Endometrium (tissue), 2 donors: ENCODE data around the gene QKI.
A peak's percentile ranks its signal among the peaks of the same experiment; 100 is the strongest.

Experiments used
- FAIRE-seq: peaks from 2 replicates; lab custom pipeline; 2012; peaks lifted over from hg19 to GRCh38; lab: Jason Lieb, UNC
- donor health status: control.
- donor health status: control.

Gene QKI

DNA sequence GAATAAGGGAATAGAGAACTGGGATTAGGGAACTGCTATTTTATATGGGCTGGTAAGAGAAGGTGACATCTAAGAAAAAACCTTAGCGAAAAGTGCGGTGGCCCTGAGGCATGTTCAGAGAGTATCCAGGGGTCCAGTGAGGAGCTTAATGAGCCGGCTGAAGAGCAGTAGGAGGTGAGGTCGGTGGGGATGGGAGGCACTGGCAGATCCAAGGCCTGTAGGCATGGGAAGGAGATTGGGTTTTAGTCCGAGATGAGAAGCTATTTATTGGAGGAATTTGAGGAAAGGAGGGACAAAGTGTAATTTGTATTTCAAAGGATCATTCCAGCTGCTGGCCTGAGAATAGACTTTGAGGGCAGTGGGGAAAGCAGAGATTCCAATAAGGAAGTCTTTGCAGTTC, 123.8 kb downstream of the QKI start:
- FAIRE-seq, result no peak

DNA sequence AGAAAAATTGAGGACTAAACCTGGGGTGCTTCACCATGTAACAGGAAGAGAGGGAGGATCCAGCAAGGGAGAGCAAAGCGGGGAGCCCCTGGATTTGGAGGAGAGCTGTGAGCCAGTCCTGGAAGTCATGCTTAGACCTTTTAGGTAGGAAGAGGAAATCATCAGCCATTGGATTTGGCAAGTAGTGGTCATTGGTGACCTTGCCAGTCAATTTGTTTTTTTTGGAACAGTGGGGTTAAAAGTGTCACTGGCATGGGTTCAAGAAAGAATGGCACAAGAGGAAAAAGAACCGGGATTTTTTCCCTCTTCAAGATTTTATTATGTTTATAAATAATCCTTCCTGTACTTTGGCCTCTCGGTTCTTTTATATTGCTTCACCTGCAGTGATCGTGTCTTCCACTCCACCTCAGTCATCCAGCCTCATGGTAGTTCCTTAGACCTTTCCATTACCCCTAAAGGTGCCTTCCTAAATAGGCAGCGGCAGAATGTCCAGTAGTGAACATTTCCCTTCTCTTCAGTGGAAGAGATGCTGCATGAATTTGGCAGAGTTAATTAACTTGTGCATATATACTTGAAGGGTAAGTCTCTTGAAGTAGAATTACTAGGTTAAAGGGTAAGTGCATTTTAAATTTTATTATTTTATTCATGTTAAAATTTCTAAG, 124.7 kb downstream of the QKI start:
- FAIRE-seq, result no peak

DNA sequence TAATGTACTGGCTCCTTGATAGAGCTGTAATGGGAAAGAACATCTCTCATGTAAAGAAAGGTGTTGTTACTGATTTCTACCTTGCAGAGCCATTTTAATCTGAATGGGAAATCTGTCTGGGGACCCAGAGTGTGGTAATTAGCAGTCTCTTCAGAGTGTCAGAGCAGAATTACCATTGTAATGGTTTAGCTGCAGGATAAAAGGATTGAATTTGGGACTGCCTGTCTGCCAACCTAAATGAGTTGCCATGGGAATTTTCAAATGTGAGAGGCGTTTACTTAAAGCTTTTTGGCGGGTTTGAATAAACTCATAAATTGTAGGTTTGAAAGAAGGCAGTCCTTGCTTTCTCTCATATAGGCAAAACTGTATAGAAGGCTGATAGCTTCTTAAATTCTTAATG, 128.8 kb downstream of the QKI start:
- no peak for FAIRE-seq

DNA sequence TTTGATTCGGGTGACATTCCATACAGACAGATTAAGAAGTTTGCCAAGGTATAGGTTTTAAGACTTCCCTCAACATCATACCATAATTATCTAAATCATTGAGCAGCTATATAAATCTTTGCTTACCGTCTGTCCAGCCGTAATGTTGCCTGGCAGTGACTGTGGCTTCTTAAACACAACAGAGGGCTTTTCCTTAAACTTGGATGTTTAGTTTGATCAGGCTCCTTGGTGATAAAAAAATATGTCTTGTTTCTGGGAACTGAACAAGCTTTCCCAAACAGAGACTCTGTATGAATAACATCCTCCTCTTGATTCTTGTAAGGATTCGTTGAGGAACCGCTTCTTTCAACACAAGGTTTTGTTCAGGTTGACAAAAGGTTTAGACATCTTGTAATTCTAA, 130.9 kb downstream of the QKI start:
- no peak for FAIRE-seq

DNA sequence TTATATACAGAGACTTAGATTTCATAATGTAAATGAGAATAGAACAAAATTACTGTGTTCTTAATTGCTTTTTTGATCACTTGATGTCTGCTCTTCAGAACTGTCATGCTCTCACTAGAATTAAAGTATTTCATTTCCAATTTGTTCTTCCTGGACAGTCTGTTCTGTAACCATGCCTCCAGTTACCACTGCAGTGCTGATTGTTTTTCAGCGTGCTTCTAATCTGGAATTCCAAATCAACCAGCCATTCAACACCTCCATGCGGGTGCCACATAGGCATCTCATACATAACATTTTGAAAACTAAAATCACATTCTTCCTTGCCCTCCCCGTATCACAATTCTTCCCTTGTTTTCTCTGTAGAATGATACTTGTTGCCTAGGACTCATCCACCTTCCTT, 132.8 kb downstream of the QKI start:
- no peak for FAIRE-seq

DNA sequence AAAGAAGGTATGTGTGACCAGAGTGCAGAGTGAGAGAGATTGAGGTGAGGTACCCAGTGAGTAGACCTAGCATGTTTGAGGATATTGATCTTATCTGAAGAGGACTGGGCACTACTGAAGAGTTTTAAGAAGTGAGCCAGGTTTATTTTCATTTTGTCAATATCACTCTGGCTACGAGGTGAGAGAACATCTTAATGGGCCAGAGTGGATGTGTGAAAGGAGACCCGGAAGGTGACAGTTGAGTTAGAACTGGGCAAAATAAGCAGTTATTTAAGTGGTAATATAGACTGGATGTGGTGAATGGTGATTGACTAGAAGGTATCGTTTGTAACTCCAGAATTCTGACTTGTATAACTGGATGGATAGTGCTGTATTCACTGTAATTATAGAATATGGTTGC, 134.1 kb downstream of the QKI start:
- FAIRE-seq, result no peak

DNA sequence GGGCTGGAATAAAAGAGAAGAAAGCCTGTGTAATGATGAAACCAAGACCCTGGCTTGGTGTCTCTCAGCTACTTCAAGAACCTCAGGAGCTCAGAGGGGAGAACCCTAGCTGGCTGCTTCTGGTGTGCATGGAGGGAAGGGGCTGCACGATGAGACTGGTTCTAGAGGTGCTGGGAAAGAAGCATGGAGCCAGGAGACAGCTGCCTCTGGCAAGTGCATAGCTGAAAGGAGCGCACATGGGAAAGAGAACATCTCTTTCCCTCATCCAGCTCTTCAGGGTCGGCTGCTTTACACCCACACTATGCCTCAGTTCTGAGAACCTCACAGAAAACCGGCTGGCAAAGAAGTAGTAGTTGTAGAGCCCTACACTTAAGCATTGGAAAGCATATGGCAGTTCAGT, 139.5 kb downstream of the QKI start:
- no peak for FAIRE-seq

DNA sequence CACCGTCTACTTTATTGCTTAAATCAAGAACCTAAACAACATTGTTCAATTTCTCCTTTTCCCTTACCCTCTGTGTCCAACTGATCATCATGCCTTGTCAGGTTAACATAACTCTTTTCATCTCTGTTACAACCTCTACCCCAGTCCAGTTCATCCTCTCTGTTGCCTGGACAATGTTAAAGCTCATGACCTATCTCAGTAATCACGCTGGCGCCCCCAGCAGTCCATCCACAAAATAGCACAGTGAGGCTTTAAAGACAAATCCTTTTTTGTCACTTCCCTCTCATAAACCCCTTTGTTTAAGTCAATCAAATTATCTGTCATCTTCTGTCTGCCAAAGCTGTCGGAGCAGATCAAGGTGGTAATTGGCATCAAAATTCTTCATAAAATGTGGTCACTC, 140.1 kb downstream of the QKI start:
- FAIRE-seq, result no peak

DNA sequence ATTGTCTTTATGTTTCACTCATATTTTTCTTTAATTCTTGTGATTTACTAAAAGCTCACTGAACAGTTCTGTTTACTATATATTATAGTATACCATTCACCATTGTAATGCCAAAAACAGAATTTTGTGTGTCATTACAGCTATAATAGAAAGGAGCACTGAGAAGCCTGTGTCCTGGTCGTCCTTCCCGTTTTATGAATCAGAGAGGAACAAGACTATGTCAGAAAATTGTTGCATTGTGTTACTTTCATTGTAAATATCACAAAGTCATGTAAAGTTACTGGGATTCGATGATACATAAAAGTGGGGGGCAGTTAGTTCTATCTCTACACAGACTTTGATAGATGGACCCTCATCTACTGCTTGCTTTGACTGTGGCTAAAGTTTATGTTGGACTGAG, 145.1 kb downstream of the QKI start:
- FAIRE-seq, result no peak

DNA sequence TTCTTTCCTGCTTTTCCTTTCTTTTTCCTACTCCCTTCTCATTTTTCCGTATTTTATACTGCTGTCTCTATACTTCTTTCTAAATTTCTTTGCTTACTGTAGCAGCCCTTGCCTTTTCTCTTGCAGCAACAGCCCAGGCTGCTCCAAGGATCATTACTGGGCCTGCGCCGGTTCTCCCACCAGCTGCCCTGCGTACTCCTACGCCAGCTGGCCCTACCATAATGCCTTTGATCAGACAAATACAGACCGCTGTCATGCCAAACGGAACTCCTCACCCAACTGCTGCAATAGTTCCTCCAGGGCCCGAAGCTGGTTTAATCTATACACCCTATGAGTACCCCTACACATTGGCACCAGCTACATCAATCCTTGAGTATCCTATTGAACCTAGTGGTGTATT, 148.8 kb downstream of the QKI start:
- no peak for FAIRE-seq

DNA sequence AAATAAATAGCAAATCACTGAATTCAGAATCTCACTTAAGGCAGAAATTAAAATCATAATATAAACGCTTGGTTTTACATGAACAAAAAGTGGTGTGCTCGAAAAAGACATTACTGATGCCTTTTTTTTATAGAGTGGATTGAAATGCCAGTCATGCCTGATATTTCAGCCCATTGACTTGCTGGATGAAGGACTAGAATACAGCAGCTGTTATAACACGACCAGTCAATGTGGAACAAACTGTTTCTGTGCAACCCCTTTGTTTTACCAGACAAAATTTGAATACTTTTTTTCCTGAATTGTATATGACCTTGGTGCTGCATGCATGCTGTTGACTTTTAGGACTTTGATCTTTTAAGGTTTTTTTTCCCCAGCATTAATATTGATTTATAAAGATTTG, 150.0 kb downstream of the QKI start:
- FAIRE-seq, result no peak

DNA sequence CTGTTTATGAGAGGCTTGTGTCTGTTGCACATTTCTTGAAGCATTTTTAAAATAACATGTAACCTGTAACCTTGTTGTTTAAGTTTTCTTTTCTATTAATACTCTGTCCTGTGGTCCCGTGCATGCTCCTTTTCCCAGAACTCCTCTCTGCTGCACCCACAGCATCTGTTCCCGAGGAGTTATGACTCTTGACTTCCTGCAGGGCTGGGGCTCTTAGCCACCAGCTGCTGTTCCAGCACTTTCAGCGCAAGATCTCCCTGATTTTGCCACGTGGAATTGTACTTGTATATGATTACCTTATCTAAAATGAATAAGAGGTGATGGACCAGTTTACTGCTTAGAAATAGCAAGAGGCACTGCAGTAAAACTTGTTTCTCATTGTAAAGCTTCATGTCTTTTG, 150.6 kb downstream of the QKI start:
- no peak for FAIRE-seq

DNA sequence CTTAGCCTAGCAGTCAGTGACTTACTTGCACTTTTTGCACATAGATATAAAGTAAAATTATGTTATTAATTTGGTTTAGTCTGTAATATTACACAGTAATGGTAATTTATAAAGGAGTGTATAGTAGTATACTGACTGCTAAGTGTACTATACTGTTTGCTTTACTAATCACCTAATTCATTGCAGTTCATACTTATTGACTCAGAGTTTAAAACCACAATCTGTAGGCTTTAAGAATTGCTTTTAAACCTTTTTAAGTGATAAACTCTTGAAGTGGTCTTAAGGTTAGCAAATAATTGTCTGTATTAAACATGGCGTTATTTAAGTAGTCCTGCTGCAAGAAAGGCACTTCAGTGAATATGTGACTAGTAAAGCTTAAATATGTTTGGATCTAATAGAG, 151.5 kb downstream of the QKI start:
- no peak for FAIRE-seq

DNA sequence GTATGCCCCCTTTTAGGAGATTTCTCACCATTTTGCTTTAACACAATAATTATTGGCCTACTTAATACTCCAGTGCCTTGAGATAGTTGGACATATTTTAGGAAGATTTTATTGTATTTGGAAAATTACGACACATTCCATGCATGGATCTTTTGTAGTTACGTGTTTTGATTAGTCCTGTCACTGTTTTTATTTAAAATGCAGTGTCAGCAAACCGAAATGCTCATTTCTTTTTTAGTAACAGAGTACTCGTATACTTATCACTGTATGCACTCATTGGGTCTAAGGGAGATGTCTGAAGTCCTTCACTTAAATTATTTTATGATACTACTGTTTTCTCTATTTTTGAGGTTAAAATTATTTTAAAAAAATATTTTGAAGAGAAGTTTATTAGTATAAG, 153.8 kb downstream of the QKI start:
- FAIRE-seq, result no peak

DNA sequence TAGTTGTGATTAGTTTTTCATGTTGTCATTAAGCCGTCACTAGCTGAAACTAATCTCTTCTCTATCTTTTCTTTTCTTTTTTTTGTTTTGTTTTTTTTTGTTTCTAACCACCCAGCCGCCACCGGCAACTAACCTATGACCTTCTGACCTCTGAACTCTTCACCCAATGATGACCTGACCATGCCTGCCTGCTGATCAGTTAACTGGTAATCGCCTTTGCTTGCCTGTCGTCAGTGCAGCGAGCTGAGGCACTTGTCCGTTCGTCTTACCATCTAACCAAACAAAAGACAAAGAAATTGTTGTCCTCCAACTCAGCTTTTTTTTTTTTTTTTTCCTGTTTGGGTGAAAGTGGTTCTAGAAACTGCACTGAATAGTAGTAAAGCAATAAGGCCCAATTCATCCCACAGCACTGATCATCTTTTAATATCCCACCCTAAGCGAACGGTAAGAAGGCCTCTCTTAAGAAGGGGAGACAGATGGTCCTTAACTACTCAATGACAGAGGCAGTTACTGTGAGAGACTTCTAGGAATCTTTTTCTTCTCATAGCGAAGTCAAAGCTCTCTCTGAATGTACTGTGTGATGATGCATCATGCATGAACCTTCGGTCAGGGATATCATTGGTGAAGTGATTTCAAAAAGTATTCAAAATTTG, 156.2 kb downstream of the QKI start:
- no peak for FAIRE-seq

DNA sequence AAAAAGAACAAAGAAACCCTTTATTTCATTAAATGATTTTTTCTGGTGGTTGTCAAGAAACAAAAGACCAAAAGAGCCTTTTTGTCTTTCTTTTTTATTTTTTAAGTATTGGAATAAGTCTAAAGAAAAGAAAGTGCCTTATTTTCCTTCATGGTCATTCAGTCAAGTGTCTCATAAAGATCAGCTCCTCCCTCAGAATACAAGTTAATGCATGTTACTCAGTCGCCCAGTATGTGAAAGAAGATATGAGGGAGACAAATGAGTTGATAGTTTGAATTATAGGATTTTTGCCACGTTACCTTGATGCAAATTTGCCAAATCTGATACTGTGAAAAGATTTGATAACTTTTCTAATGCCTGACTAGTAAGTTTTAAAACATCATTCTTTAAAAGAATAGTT, 157.2 kb downstream of the QKI start:
- no peak for FAIRE-seq

DNA sequence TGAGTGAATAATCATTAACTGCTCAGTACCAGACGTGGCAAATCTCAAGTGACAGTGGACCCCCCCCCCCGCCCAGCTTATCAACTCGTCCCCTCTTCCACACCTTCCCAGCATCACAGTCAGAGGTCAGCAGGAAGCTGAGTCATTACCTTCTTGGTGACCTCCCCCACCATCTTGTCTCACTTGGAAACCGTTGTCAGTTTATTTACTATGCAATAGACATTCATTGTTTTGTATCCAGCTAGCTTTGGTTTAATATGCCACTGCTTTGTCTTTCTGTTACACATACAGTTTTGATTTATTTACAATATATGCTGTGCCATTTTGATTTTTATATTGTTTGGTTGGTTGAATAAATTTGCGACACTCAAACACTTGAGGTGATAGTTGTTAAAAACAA, 158.1 kb downstream of the QKI start:
- FAIRE-seq, result no peak

DNA sequence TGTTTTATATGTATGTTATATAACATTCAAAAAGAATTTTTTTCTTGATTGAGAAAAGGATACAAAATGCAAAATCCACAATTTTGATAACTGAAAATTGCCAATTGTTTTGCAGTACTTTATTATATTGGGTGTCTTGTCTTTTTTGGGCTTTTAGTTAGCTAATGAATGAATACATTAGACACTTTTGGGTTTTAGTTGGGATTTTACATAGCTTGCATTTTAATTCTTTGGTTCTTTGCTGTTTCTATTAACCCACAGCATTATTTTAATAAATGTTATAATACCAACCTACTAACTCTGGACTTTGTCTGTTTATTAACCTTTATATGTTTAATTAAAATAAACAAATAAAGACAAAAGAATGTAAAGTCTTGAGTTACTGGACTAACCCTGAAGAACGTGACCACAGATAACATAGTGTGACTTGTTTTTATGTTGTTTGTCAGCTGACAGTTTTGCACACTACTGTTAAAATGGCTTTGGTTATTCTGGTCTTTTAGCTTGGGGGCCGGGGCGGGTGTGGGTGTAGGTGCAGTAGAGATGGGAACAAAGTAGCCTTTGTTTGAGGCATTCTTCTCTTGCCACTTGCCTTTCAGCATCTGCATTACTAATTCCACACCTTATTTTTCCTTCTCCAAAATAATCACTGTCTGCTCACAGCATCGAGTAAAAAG, 159.1 kb downstream of the QKI start:
- peak; percentile 8 for FAIRE-seq

DNA sequence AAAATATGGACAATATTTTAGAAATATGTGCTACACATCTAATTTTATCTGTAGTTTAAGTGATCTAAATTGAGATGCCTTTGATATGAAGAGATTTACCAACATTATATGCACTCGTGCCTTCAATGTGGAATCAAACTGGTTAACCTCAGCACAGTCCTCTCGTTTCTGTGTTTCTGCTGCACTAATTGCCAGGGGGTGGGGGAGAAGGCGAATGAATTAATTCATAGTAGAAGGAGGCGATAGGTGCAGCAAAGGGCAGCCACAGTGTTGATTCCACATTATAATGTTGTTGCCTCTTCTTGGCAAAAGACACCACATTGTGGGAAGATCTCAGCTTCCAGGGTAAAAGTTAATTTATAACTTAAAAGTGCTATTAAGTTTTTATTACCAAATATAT, 161.6 kb downstream of the QKI start:
- no peak for FAIRE-seq

DNA sequence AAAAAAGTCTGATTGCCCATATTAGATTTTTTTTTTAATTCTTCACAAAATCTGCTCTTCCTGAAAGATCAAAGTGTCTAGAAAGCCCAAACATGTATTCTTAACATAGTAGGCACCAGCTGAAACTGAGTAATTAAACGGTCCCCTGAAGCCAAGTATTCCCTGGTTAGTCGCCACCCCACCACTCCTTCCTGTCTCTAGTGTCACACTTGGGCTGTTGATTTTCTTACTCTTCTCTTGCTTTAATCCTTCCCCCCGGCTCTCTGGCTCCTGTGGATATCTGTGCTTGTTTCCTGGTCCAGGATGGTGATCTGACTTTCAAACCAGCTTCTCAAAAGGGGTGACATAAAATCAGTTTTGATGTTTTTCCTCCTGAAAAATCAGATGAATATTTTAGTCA, 162.9 kb downstream of the QKI start:
- no peak for FAIRE-seq

DNA sequence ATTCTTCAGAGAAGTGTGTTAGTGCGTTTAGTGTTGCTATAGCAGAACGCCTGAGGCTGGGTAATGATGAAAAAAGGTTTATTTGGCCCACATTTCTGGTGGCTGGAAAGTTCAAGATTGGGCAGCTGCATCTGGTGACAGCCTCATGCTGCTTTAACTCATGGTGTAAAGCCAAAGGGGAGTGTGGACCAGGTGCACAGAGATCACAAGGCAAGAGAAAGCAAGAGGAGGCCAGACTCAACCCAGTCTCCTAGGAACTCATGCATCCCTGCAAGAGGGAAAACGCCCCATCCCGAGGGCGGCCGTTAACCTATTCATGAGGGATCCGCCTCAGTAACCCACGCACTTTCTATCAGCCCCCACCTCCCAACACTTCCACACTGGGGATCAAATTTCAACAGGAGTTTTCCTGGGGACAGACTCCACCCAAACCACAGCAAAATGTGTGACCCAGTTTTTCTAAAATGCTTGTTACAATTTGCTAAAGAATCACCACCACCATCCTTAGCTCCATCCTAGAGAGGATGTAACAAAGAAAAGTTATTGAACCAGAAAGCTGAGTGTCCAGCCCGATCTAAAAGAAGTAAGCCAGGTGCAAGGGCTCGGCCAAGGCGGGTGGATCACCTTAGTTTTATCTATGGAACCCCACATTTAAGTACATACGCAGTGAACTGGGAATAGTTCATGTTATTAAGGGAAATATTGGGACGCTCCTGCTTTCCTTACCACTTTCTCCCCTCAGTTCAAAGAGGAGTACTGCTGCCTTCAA, 164.8 kb downstream of the QKI start:
- FAIRE-seq, result no peak

DNA sequence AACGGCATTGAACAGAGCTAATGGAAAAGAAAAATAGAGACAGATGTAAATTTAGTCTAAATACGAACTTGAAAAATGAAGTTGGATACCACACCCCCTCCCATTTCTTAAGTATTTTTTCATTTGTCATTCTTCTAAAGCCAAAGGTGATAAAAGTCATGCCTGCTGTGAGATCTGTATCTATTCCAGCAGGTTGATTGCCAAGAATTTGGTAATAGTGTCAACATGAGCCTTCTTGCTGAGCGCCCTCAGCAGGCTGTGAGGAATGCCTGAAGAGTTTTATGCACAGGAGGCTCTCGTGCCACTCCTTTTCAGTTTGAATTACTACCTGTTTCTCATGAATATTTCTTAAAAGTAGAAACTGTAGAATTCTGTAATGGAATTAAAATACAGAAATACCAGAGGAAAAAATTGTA, 165.4 kb downstream of the QKI start:
- FAIRE-seq, result no peak
